Hepatocyte (in vitro differentiated cells): ENCODE measurements around the gene ZNF81. TPM values are rescaled to one million over a fixed set of nuclear protein-coding genes. Genes with fewer than 3 reads are reported as not detected.

Source experiments
- DNase-seq: peaks from one replicate; pipeline ENCODE4 v3.0.0-alpha.2; 2016; ENCODE audit warnings: low spot score
- H2AFZ ChIP-seq: fragments of 200-600 bp; sonication (generic); 2 replicates; pipeline ENCODE4 v1.6.0; 2016; ENCODE audit warnings: antibody characterized with exemption, mild to moderate bottlenecking
- H3K27ac ChIP-seq: fragments of 200-600 bp; sonication (generic); 2 replicates; pipeline ENCODE4 v1.5.1; 2016; ENCODE audit warnings: mild to moderate bottlenecking
- H3K27me3 ChIP-seq: fragments of 200-600 bp; sonication (generic); 2 replicates; pipeline ENCODE4 v1.6.1; 2016
- H3K36me3 ChIP-seq: fragments of 200-600 bp; sonication (generic); replicated peaks from 2 replicates; pipeline ENCODE4 v1.5.1; 2016; ENCODE audit warnings: low read depth; ENCODE audit not compliant: insufficient read depth
- H3K4me1 ChIP-seq: fragments of 200-600 bp; sonication (generic); 2 replicates; pipeline ENCODE4 v1.5.1; 2016; ENCODE audit warnings: mild to moderate bottlenecking, moderate library complexity; ENCODE audit not compliant: insufficient read depth
- H3K4me2 ChIP-seq: fragments of 200-600 bp; sonication (generic); 2 replicates; pipeline ENCODE4 v1.6.0; 2016
- H3K4me3 ChIP-seq: fragments of 200-600 bp; sonication (generic); 2 replicates; pipeline ENCODE4 v1.5.1; 2016; ENCODE audit warnings: mild to moderate bottlenecking
- H3K79me2 ChIP-seq: fragments of 200-600 bp; sonication (generic); 2 replicates; pipeline ENCODE4 v1.6.0; 2017; ENCODE audit warnings: mild to moderate bottlenecking
- H3K9me2 ChIP-seq: fragments of 200-600 bp; sonication (generic); replicated peaks from 2 replicates; pipeline ENCODE4 v1.6.0; 2017; ENCODE audit warnings: mild to moderate bottlenecking; ENCODE audit not compliant: insufficient read depth
- H3K9me3 ChIP-seq: fragments of 200-600 bp; sonication (generic); 2 replicates; pipeline ENCODE4 v1.5.1; 2016; ENCODE audit warnings: low read depth, mild to moderate bottlenecking
- H4K20me1 ChIP-seq: fragments of 200-600 bp; sonication (generic); 2 replicates; pipeline ENCODE4 v1.6.0; 2016; ENCODE audit warnings: mild to moderate bottlenecking; ENCODE audit not compliant: insufficient read depth, poor library complexity, severe bottlenecking
- CTCF ChIP-seq: fragments of 200-600 bp; sonication (generic); IDR thresholded peaks from 2 replicates; pipeline ENCODE4 v1.5.1; 2016; ENCODE audit warnings: antibody characterized with exemption, mild to moderate bottlenecking; ENCODE audit not compliant: poor library complexity
- EZH2 ChIP-seq: fragments of 200-600 bp; sonication (generic); IDR thresholded peaks from 2 replicates; pipeline ENCODE4 v1.6.1; 2016; ENCODE audit warnings: antibody characterized with exemption, mild to moderate bottlenecking, borderline replicate concordance
- EZH2phosphoT487 ChIP-seq: fragments of 200-600 bp; sonication (generic); IDR thresholded peaks from one replicate; pipeline ENCODE4 v1.6.1; 2018; ENCODE audit warnings: antibody characterized with exemption, mild to moderate bottlenecking, low read depth, moderate library complexity; ENCODE audit not compliant: unreplicated experiment, severe bottlenecking
- WGBS: methylation state at CpG from one replicate; pipeline ENCODE4 v1.1.6; 2016; ENCODE audit warnings: low lambda C conversion rate; ENCODE audit errors: missing lambda C conversion rate; 5-methylcytosine and 5-hydroxymethylcytosine counted together
- polyA plus RNA-seq: library from polyadenylated mRNA; unstranded; fragments of >200 nt; fragmentation: Nextera tagmentation; extraction: Ambion mirVana; gene quantifications from 2 replicates; pipeline ENCODE4 v1.2.1, GENCODE V29; 2016
- total RNA-seq: library from RNA; depleted of rRNA; stranded (reverse); fragments of >200 nt; gene quantifications from 2 replicates; pipeline ENCODE4 v1.2.3, GENCODE V29; 2014

Gene ZNF81
- total and polyA plus RNA-seq, 2 experiments from 2014 or later = 4.1 to 10.9 TPM

- Histone ChIP-seq H3K4me2 (no peak overlapping the region), H3K9me2 (no peaks in the 10 kb centered on the region), H3K79me2 (no peaks in the 10 kb centered on the region), H3K27ac (no peak overlapping the region), H2AFZ (no peak overlapping the region), H3K27me3 (no peaks in the 10 kb centered on the region), H3K4me1 (no peaks in the 10 kb centered on the region), H3K4me3 (no peak overlapping the region), H3K9me3 (no peaks in the 10 kb centered on the region), H3K36me3 (peaks cover 3% of the 10 kb centered on the region), H4K20me1 (no peaks in the 10 kb centered on the region)
- no peak for DNase-seq
- TF ChIP-seq CTCF = no peak
- no peak for TF ChIP-seq EZH2
- no peak for TF ChIP-seq EZH2phosphoT487
- 86% methylated on average over 6 of the region's 6 CpGs for WGBS
Observed at GRCh38 chrX:47877327-47877726, 40.6 kb downstream of the ZNF81 start.

- H3K27ac ChIP-seq = no peak overlapping the region
- no peak overlapping the region for H2AFZ ChIP-seq
- no peaks in the 10 kb centered on the region for H3K79me2 ChIP-seq
- no peaks in the 10 kb centered on the region for H3K4me1 ChIP-seq
- no peak overlapping the region for H3K4me3 ChIP-seq
- no peak for DNase-seq
- H3K9me2 ChIP-seq = no peaks in the 10 kb centered on the region
- peaks cover 6% of the 10 kb centered on the region for H3K36me3 ChIP-seq
- no peaks in the 10 kb centered on the region for H3K27me3 ChIP-seq
- TF ChIP-seq EZH2 = no peak
- no peak for TF ChIP-seq EZH2phosphoT487
- no peak for TF ChIP-seq CTCF
- no peaks in the 10 kb centered on the region for H3K9me3 ChIP-seq
- no peaks in the 10 kb centered on the region for H4K20me1 ChIP-seq
- no peak overlapping the region for H3K4me2 ChIP-seq
- 84% methylated on average over 3 of the region's 3 CpGs for WGBS
Observed at GRCh38 chrX:47878198-47878597, 41.5 kb downstream of the ZNF81 start.

GRCh38 chrX:47879463-47879862, 42.8 kb downstream of the ZNF81 start:
- no peaks in the 10 kb centered on the region for H3K4me1 ChIP-seq
- no peak overlapping the region for H3K4me2 ChIP-seq
- H3K9me3 ChIP-seq = no peaks in the 10 kb centered on the region
- H3K79me2 ChIP-seq = no peaks in the 10 kb centered on the region
- no peaks in the 10 kb centered on the region for H3K9me2 ChIP-seq
- H3K27me3 ChIP-seq = no peaks in the 10 kb centered on the region
- 55% methylated on average over 2 of the region's 2 CpGs for WGBS
- H3K36me3 ChIP-seq = peaks cover 6% of the 10 kb centered on the region
- H2AFZ ChIP-seq = no peak overlapping the region
- no peak for DNase-seq
- no peaks in the 10 kb centered on the region for H4K20me1 ChIP-seq
- H3K4me3 ChIP-seq = no peak overlapping the region
- no peak overlapping the region for H3K27ac ChIP-seq
- no peak for TF ChIP-seq EZH2

DNA sequence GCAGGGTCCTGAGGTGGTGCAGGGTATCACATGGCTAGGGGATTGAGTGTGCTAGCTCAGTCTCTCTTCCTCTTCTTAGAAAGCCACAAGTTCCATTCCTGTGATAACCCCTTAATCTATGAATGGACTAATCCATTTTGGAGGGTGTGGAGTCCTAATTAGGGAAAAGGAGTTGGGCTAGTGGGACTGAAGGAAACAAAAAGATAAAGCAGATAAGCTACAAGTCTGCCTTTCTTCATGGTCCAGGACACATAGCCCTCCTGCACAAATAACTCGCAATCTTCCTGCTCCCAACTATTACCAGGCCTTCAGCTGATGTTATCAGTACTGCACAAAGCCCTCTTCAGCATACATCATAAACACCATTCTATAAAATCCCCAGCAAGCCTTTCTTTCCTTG, 44.2 kb downstream of the ZNF81 start:
- H3K27ac ChIP-seq = no peak overlapping the region
- H2AFZ ChIP-seq = no peak overlapping the region
- no peaks in the 10 kb centered on the region for H3K79me2 ChIP-seq
- no peaks in the 10 kb centered on the region for H4K20me1 ChIP-seq
- H3K9me2 ChIP-seq = no peaks in the 10 kb centered on the region
- no peak overlapping the region for H3K4me3 ChIP-seq
- DNase-seq = no peak
- no peaks in the 10 kb centered on the region for H3K4me1 ChIP-seq
- peaks cover 6% of the 10 kb centered on the region for H3K36me3 ChIP-seq
- no peaks in the 10 kb centered on the region for H3K27me3 ChIP-seq
- no peaks in the 10 kb centered on the region for H3K9me3 ChIP-seq
- no peak for TF ChIP-seq EZH2phosphoT487
- no peak for TF ChIP-seq EZH2
- no peak for TF ChIP-seq CTCF
- H3K4me2 ChIP-seq = no peak overlapping the region
- 65% methylated on average over 1 of the region's 1 CpG for WGBS
